Measurements from ENCODE around the gene R3HCC1L.

R3HCC1L gene

GRCh38 chr10:98262571-98262970 is 128.1 kb downstream of the R3HCC1L start:
- no peak for DNase-seq

- DNase-seq, result no peak
Measured at GRCh38 chr10:98263088-98263487, 128.6 kb downstream of the R3HCC1L start.

- no peak for DNase-seq
Measured at GRCh38 chr10:98264378-98265065, 130.1 kb downstream of the R3HCC1L start.

- DNase-seq, result no peak
Measured at GRCh38 chr10:98265403-98266378, 131.2 kb downstream of the R3HCC1L start.

- DNase-seq, result no peak
Measured at GRCh38 chr10:98266647-98267046, 132.2 kb downstream of the R3HCC1L start.

GRCh38 chr10:98267069-98267893 is 132.8 kb downstream of the R3HCC1L start:
- no peak for DNase-seq

- DNase-seq, result no peak
Measured at GRCh38 chr10:98267894-98268693, 133.6 kb downstream of the R3HCC1L start, which contains the start of gene LOXL4. LOXL4 (minus strand) TSS chr10:98268194; CDS start chr10:98263019, 5,175 bp downstream.

GRCh38 chr10:98268694-98269431 is 134.4 kb downstream of the R3HCC1L start:
- DNase-seq, result no peak

GRCh38 chr10:98269435-98269912 is 135.0 kb downstream of the R3HCC1L start:
- DNase-seq, result no peak

- DNase-seq, result no peak
Measured at GRCh38 chr10:98270073-98270740, 135.8 kb downstream of the R3HCC1L start.

- DNase-seq, result no peak
Measured at GRCh38 chr10:98270786-98271185, 136.3 kb downstream of the R3HCC1L start.

GRCh38 chr10:98272245-98272644 is 137.8 kb downstream of the R3HCC1L start:
- DNase-seq, result no peak

- no peak for DNase-seq
Measured at GRCh38 chr10:98272656-98273055, 138.2 kb downstream of the R3HCC1L start.

- DNase-seq, result no peak
Measured at GRCh38 chr10:98273057-98273850, 138.8 kb downstream of the R3HCC1L start.

- no peak for DNase-seq
Measured at GRCh38 chr10:98274562-98274961, 140.1 kb downstream of the R3HCC1L start.

GRCh38 chr10:98276311-98276710 is 141.9 kb downstream of the R3HCC1L start:
- DNase-seq, result no peak

- DNase-seq, result no peak
Measured at GRCh38 chr10:98285416-98285815, 151.0 kb downstream of the R3HCC1L start.

- no peak for DNase-seq
Measured at GRCh38 chr10:98286419-98286818, 152.0 kb downstream of the R3HCC1L start.

- no peak for DNase-seq
Measured at GRCh38 chr10:98287321-98287720, 152.9 kb downstream of the R3HCC1L start.

- no peak for DNase-seq
Measured at GRCh38 chr10:98289802-98290209, 155.3 kb downstream of the R3HCC1L start.

Measured in NCI-H2029 treated with DMSO at 0.1 percent for 48 hours (cell line).